GM12891 (cell line): ENCODE data around the gene GRPEL2.

Source experiments
- POLR2A ChIP-seq: IDR thresholded peaks from 2 replicates; pipeline ENCODE4 v1.6.1; 2011; ENCODE audit warnings: low read depth, low read length, control low read depth
- POLR2AphosphoS5 ChIP-seq: IDR thresholded peaks from 2 replicates; pipeline ENCODE4 v1.6.1; 2011; ENCODE audit warnings: low read depth, low read length, control low read depth
- TAF1 ChIP-seq: IDR thresholded peaks from 2 replicates; pipeline ENCODE4 v1.6.1; 2011; ENCODE audit warnings: low read depth, low read length, control low read depth

GRCh38 chr5:149357370-149358293 lies 12.3 kb downstream of the GRPEL2 start, which contains the start of gene PCYOX1L:
- TF ChIP-seq POLR2AphosphoS5 (peak; percentile 50; the same call in 1 of the 2 replicates), POLR2A (no peak), TAF1 (no peak)
